Esophagus squamous epithelium (tissue), 4 donors: Measurements from ENCODE around the gene CD22.

Experiments
- CTCF ChIP-seq, 6 experiments: fragments of 450-650 bp in 4 of 6; fragments of 200-600 bp in 2 of 6; sonication (generic) in 2 of 6; IDR thresholded peaks; one replicate each; pipeline ENCODE4 v1.5.1; 2016 to 2019; ENCODE audit warnings: antibody characterized with exemption in 6 of 6, mild to moderate bottlenecking in 4 of 6, moderate library complexity in 4 of 6
- POLR2A ChIP-seq, 4 donors: fragments of 450-650 bp; IDR thresholded peaks; one replicate each; pipeline ENCODE4 v1.6.1; 2017; ENCODE audit warnings: antibody characterized with exemption in 4 of 4, mild to moderate bottlenecking in 4 of 4, moderate library complexity in 3 of 4

- TF ChIP-seq POLR2A (IDR thresholded peaks at IDR 0.05): no peak
- no peak for TF ChIP-seq CTCF (IDR thresholded peaks at IDR 0.05)
Observed at GRCh38 chr19:35320065-35320713, 8.8 kb upstream of the CD22 start.
